ENCODE results near the gene MTSS2.

The MTSS2 gene

DNA sequence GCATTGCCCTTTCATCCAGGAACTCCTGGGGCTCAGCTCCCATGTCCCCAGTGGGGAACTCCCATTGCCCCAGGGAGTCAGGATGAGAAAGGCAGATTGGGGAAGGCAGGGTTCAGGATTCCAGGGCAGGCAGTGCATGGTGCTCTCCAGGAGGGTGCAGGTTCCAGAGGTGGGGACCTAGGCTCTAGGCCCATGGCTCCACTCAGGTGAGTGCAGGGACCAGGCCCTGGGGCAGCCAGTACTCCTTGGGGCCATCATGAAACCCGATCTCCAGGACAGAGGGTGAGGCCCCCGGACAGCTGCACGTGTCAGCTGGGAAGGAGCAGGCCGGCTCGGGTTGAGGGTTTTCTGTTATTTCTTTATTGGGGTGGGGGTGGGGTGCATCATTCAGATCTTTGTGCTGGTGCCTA, 1.3 kb upstream of the MTSS2 start:
- no peak for DNase-seq (ENCODE audit: low read depth, low spot score)

DNA sequence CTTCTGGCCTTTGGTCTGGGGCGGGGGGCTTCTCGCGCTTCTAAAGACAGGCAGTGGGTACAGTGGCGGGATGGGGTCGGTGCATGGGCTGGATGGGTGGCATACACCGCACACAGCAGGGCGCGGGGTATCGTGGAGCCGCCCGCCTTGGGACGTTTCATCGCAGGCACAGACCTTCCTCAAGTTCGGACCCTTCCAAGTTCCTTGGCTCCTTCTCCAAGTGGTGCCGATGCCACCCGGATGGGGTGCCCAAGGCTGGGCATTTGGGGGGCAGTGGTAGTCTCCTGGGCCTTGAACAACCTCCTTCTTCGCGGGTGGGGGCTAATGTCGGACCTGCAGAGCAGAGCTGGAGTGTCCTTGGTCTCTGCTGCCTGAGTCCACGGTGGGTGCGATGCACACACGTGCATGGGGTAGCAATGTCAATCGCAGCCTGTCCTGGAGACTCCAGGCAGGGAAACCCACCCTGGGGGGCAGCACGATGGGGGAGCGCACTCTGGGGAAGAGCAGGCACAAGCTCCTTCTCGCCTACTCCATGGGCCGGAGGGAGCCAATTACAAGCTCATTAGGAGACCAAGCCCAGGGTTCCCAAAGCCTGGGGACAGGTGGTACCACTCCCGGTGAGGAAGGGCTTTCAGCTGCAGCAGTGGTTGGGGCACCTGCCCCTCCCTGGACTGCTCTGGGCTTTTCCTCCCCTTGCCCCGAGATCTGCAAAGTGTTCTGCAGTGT, 686 bp upstream of the MTSS2 start:
- DNase-seq (ENCODE audit: low read depth, low spot score) = no peak

DNA sequence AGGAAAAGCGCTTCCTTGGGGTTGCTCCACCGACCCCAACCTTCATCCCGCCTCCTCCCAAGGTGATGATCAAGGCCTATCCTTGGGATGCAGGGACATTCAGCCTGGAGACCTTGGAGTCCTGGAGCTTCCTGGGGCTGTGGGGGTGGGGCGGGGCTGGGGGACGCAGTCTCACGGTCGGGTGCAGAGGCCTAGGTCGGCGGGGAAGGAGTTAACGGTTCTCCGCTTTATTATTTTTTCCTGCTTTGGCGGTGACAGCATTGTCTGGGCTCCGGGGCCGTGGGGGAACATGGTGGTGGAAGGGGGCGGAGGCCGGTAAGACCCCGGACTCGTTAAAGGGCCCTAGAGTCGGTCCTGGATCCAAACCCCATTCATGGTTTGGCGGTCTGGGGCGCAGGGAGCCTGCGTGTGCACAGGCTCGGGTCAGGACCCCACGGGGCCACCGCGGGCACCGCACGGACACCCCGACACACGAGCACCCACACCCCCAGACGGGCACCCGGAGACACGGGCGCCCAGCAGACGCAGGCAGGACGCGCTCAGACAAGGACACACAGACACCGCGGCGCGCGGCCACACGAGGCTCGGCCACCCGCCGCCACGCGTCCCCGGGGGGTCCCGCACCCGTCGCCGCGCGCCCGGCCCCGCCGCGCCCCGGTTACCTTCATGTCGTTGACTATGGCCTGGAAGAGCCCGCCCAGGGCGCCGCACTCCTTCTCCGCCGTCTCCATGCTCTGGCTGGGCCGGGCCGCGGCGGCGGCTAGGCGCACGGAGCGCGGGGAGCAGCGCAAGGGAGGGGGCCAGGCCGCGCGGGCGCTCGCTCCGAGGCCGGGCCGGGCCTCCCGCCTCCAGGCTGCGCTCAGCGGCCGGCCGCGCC, 554 bp downstream of the MTSS2 start:
- no peak for DNase-seq (ENCODE audit: low read depth, low spot score)

DNA sequence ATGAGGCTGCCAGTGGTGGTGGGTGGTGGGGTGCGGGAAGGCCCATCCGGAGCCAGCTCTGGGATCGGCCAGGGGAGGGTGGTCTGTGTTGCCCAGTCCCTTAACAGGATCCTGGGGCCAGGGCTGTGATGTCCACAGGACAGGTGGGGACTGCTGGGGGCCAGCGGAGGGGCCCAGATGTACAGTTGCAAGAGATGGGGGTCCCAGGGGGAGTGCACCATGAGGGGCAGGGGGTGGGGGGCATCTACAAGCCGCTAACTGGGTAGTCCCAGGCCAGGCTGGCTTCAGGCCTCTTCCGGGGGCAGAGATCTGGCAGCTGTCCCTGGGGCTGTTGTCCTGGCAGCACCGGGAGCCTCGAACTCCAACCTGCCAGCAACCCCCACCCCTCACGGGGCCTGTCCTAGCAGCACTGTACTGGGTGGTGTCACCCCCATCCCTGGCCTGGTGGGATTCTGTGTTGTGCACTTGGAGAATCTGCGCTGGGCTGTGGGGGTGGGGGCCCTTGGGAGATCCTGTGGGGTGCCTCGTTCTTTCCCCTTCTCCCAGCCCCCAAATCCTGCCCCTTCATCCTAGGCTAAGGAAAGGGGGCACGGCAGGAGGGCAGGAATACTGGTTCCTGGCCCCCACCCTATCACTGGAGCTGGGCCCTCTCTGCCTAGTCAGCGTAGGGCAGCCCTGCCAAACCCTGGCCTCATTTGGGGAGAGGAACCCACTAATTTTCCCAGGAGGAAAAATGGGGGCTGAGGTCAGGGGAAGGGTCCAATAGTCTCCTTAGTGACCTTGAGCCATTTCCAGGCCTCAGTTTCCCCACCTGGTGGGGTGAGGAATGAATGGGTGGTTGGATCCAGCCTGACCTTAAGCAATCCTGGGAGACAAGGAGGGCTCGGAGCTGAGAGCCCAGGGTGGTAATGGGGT, 1.4 kb downstream of the MTSS2 start:
- no peak for DNase-seq (ENCODE audit: low read depth, low spot score)

DNA sequence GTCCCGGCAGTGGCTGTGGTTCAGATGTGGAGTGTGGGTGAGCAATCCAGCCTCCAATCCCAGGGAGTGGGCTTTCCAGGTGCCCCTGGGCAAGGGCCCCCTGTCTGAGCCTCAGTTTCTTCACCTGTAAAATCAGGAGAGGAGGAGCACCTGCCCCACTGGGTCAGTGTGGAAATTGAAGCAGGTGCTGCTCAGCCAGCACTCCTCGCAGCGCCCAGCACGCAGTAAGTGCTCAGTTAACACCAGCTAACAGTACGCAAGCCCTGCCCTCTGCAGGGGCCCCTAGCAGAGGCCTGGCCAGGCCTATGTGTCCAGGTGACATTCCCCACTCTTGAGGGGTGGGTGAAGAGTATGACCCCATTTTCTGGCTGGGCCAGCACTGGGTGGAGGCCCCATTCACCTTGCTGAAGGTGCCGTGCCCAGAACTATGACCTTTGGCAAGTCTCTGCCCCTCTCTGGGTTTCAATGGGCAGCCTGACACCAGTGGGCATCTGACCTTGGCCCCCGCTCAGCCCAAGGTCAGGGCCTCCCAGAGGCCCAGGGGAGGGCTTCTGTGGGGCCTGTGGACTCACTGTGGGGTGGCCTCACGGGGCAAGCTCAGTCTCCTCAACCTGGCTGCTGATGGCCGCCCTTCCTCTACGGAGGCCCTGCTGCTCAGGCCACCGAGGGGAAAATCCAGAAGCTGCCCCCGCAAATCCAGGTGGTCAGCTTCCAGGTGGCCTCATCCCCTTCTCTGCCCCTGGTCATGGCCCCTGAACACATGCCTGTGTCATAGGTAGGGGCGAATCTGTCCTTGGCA, 2.5 kb downstream of the MTSS2 start:
- DNase-seq (ENCODE audit: low read depth, low spot score) = no peak

DNA sequence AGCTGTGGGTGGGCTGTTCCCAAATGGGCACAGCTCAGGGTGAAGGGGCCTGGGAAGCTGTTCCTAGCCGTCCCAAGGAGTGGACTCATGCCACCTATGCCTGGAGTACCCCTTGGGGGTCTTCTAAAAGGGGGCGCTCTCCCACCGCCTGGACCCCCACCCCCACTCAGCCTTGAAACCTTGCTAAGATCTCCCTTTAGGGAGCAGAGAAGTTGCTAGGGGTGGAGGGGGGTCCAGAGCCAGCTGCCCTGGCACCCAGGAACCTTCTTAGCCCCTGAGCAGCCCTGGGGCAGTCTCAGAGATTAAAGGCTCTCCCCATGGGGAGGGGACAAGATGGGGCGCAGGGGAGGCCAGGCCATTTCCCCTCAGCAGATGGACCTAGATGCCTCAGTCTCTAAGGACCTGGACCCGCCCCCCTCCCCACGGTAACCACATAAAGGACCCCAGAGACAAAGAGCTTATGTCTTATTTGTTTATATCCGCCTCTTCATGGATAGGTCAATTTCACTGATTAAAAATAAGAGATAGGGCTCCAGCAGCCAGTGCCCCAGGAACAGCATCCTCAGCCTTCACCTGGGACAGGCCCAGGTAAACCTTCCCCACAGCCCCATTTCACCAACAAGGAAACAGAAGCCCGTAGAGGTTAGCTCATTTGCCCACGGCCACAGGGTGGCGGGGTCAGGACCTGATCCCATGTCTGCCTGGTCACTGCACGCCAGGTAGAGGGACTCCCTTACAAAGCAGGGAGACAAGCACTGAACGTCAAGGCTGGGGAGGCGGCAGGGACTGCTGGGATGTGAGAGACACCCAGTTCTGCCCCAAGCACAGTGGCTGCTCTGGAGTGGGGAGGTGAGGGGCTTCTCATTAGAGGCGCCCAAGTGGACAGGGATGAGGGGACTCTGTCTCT, 3.4 kb downstream of the MTSS2 start:
- no peak for DNase-seq (ENCODE audit: low read depth, low spot score)

DNA sequence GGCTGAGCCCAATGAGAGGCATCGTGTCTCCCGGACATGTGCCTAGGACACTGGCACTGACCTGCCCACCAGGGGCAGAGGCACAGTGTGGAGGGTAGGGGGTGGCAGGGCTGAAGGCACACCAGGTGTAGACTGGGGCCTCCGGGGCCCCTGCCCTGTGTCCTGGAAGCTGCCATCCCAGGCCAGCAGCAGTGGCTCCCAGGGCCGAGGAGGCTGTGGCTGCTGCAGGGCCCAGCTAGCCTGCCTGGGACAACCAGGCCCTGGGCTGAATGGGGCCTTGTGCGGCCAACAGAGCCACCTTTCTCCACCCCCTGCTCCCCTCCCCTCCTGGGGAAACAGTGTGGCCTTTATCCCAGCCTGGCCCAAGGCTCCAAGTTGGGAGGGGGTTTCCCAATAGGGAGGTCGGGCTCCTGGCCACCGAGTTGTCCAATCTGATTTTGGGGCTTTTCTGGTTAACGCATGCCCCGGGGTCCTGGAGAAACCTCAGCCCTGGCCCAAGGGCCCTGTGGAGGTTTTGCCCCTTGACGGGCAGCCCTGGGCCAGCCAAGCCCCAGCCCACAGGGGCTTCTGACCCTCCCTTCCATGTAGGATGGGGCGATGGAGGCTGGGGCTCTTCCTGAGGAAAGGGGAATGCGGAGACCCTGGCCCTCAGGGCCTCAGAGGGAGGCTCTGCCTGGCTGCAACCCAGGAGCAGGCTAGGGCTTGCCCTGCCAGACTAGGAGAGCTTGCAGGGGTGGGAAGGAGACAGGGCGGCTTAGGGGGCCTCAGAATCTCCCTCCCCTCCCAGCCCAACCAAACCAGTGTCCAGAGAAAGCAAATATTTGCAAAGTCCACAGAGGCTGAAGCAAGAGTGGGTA, 4.2 kb downstream of the MTSS2 start:
- no peak for DNase-seq (ENCODE audit: low read depth, low spot score)

DNA sequence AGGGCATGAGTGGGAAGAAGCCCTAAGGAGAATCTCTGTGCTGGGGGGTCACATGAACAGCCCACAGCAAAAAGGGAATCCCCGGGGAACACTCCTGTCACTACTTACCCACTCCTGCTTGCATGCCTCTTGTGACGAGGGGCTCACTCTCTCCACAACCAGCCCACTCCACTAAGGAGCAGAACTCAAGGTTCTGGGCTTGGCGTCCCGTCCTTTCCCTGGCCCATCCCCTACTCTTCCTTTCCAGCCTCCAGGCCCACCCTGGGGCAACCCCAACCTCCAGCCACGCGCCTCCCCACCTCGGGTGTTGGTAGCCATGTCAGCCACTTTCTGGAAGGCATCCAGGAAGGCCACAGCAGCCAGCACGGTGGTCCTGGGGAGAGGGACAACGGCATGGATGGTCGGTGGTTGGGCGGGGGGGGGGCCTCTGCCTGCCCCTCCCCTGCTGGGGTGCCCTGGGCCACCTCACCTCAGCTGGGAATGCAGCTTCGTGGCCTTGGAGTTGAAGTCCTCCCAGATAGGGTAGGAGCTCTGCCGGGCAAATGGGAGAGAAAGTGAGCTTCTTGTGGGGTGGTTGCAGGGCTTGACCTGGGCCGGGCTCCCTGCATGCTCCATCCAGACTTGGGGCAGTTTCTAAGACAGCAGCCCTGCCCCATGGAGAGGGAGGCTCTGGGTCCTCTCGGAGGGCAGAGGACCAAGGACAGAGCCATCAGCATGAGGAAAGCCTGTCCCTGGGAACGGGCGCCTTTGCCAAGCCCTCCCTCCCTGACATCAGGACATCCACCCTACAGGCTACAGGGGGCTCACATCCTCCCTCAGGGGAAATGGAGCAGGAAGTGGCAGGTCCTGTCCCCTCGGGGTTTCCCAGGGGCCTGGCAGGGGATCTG, 5.1 kb downstream of the MTSS2 start:
- no peak for DNase-seq (ENCODE audit: low read depth, low spot score)

DNA sequence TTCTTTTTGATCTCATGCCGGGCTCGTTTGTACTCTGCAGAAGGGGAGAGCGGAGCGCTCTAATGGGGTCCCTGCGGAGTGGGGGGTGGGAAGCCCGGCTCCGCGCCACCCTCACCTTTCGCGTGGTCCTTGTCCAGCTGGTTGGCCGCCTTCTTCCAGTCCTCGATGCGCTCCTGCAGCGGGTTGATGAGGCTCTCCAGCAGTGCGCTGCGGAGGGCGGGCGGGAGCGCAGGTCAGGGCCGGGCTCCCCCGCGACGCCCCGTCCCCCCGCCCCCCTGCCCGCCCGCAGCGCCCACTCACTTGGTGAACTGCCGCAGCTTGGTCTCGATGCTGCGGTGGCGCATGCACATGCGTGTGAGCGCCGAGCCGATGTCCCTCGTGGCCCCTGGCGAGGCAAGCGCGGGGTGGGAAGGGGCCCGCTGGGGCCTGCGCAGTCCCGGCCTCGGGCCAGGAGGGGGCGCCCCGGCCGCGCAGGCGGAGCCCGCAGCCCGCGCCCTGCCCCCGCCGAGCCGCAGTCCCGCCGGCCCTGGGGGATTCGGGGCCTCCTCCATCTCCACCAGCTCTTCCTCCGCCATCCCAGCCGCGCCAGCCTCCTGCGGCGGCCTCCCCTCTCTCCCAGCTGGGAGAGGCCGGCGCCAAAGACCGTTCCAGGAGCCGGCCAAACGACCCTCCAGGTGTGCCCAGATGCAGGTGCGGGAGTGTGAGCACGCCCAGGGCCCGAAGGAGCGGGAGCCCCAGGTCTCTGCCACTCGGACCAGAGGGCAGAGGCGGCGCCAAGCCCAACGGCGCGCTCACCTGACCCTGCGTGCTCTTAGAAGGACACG, 6.0 kb downstream of the MTSS2 start:
- DNase-seq (ENCODE audit: low read depth, low spot score) = no peak

DNA sequence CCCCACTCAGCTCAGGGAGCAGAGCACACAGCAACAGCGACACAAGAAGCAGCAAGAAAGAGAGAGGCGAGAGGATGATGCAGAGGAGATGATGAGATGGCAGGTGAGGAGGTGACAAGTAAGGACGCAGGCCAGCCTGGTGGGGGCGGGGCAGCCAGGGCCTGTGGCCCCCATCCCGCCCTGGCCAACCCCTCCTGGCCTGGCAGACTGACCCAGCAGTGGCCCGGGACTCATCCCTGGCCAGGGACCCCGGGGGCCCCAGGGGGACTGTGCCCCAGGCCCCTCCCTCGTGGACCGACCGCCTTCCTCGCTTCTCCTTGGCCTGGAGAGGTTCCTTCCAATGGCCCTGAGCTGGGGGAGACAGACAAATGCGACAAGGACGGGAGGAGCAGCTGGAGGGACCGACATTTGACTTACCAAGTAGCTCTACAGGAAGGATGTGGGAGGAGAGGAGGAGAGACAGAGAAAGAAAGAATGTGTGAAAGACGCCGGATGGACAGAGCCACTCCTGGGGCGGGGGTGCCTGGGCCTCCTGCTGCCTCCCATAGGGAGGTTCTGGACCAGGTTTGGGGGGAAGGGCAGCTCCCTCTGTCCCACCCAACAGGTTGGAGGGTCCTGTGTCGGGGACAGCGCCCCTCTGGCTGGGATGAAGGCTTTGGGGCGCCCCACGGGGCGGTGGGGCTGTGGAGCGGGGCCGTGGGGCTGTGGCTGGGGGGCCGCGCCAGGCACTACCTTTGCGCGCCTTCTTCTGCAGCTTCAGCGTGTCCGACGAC, 6.8 kb downstream of the MTSS2 start:
- no peak for DNase-seq (ENCODE audit: low read depth, low spot score)

DNA sequence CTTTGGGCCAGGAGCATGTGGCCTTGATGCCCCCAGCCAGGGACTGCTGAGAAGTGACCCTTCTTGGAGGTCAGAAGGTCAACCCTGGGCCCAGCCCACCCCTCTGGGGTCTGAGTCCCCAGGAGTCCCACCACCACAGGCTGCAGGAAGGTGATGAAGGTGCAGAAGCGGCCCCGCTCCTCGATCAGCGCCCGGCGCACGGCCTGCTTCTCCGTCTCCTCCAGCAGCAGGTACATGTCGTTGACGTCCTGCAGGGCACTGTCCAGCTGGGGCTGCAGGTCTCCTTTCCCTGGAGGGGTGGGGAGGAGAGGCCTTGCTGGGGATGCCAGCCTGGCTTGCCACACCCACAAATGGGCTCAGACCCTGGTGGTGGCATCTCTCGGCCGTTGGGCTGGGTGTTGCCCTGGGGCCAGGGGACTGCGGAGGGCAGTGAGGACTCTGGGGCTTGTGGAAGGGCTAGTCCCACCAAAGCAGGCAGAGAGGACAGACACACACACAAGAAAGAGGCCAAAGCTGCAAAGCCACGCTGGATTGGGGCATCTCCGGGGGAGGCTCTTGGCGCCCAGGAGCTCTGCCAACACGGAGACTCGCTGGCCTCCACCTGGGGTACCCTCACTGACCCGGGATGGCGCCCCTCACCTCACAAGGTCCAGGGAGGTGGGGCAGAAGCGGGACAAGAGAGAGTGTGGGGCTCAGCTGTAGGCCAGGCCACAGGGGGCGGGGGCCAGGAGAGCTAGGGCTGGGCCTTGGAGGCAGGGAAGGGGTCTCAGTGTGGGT, 7.5 kb downstream of the MTSS2 start:
- no peak for DNase-seq (ENCODE audit: low read depth, low spot score)

DNA sequence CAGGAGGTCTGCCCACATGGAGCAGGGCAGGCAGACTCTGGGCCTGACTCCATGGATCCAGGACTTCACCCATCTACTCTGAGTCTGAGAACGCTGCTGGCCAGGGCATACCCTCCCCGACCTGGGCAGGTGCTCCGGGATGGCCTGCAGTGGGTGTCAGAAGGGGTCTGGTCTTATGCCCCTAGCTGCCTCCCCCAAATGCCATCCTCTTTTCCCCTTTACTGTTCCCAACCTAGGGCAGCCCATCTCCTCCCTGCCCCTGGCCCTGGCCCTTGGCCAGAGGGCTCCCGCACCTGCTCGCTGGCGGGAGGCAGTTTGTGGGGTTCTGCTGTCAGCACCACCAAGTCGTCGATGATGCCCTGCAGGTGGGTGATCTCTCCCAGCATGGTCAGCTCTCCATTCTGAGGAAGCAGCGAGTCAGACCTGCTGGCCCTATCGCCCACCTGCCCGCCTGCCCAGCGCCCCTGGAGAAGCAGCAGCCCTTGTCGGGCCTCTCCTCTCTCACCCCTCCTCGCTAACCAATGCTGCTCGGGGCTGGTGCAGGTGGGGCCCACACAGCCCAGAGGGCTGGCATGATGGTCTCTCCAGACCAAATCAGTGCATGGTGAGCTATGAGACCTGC, 8.2 kb downstream of the MTSS2 start:
- DNase-seq (ENCODE audit: low read depth, low spot score) = no peak

DNA sequence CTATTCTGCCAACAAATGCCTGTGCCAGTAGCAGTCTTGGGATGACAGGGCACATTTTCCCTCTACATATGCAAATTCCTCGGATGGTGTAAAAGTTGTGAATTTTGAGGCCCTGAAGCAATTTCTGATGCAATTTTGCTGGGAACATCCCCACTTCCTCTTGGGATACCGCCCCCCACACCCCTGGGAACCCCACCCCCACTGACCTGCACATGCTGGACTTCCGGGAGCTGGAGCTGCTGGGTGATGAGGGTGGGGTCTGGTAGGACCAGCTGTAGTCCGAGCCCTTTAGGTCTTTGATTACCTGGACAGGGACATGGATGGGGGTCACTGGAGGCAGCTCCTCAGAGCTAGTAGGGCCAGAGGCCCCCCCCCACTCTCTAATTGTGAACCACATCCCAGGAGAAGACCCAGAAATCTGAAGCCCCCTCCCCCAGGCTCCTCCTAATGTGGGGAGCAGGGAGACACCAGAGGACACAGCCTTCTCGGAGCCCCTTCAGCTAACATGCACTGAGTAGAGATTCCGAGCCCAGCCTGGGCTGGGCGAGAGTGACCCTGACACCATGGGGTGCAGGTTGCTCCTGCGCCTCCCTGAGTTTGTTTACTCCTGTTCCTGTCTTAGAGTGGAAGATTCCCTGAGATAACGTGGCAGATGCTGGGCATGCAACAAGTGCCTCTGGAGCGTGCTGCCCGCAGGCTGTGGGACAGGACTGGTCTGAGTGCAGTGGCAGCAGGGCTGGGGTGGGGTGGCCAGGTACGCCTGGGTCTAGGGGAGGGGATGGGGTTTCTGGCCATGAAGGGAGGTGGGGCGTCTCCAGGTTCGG, 9.0 kb downstream of the MTSS2 start:
- no peak for DNase-seq (ENCODE audit: low read depth, low spot score)

DNA sequence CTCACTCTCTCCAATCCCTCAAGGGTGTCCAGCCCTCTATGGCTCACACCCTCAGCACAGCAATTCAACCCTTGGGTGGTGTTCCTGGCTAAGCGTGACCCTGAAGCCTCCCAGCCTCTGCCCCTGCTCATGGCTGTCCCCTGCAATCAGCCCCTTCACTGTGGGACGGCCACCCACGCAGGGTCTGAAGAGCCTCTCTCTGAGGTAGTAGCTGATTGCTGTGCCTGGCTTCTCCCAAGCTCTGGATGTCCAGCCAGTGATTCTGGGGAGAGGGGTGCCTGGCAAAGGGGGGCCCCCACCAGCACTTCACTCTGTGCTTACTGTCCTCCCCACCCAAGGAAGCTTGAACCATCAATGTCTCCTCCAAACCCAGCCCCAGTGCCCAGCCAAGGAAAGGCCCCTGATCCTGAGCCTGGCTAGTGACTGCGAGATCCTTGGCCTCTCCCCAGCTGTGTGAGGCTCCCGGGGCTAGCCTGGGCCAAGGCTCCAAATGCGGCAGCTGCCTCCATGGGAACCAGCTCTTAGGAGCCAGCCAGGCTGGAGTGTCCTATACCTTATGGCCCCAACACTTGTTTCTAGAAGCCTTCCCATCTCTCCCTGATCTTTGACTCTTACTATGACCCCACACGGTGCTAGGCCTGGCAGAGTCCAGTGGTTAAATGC, 9.9 kb downstream of the MTSS2 start:
- DNase-seq (ENCODE audit: low read depth, low spot score) = no peak

Data from smooth muscle cell of the brain vasculature (primary cell).